Mononuclear cell (primary cell): ENCODE data around the gene WNK2. TPM values are rescaled to one million over a fixed set of nuclear protein-coding genes. Genes with fewer than 3 reads are reported as not detected.
"Not testable (repeated sequence)": the region's sequence is repeated elsewhere in the genome, so short reads cannot be mapped to it uniquely, and the experiment has no call there.

Experiments
- H3K27me3 ChIP-seq: 2 replicates; pipeline ENCODE4 v1.6.0; 2011; ENCODE audit warnings: low read length, control low read depth; ENCODE audit not compliant: insufficient read depth
- H3K4me1 ChIP-seq: 2 replicates; pipeline ENCODE4 v1.5.1; 2011; ENCODE audit warnings: mild to moderate bottlenecking, low read length, control low read depth; ENCODE audit not compliant: insufficient read depth
- H3K4me3 ChIP-seq: 2 replicates; pipeline ENCODE4 v1.5.1; 2011; ENCODE audit warnings: mild to moderate bottlenecking, low read length, moderate library complexity
- H3K9me3 ChIP-seq: 2 replicates; pipeline ENCODE4 v1.5.1; 2011; ENCODE audit warnings: low read depth, mild to moderate bottlenecking, control low read depth, low read length
- total RNA-seq: library from RNA; depleted of rRNA; stranded (reverse); fragments of >200 nt; gene quantifications from one replicate; pipeline ENCODE4 v1.2.3, GENCODE V29; 2012

The WNK2 gene
- total RNA-seq, 1 donor, result 0.10 TPM

DNA sequence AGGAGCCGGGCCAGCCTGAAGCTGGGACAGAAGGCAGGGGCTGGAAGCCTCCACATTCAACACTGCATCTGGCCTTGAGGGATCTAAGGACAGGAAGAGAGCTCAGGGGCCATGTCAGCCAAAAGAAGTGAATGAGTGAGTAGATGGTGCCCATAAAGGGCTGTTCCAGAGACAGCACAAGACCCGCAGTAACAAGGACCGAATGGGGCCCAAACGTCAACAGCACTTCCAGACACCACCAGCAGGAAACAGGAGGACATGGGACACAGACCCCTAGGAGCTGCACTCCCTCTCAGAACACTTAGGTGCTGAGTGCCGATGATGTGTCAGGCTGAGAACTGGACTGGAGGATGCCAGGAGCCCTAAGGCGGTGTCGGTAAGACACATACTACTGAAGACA is 152.8 kb downstream of the WNK2 start:
- H3K4me1 ChIP-seq, result no peaks in the 10 kb centered on the region
- H3K4me3 ChIP-seq, result no peak overlapping the region
- H3K27me3 ChIP-seq, result peaks cover 3% of the 10 kb centered on the region
- H3K9me3 ChIP-seq, result no peaks in the 10 kb centered on the region

DNA sequence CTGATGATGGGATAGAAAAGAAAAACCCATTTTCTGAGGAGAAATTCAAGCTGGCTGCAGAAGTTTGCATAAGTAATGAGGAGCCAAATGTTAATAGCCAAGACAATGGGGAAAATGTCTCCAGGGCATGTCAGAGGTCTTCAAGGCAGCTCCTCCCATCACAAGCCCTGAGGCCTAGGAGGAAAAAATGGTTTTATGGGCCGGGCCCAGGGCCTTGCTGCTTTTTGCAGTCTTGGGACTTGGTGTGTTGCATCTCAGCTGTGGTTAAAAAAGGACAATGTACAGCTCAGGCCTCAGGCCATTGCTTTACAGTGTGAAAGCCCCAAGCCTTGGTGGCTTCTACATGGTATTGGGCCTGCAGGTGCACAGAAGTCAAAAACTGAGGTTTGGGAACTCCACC is 154.3 kb downstream of the WNK2 start:
- not testable (repeated sequence) for H3K27me3 ChIP-seq, H3K9me3 ChIP-seq, H3K4me1 ChIP-seq, H3K4me3 ChIP-seq

DNA sequence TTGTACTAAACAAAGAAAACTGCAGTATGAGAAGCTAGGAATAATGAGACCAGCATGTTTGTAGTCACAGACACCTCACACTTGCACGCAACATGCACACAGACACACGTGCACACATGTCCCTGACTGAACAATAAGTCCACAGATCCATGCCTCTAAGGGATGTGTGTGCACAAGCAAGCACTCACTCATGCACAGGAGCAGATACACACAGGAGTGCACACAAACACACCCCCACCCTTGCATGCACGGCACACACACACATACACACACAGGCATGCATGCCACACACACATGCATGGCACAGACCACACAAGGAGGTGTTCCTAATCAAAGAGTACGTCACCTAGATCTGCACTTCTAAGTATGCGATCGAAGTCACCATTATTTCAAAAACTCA is 156.2 kb downstream of the WNK2 start:
- peaks cover 11% of the 10 kb centered on the region for H3K27me3 ChIP-seq
- no peaks in the 10 kb centered on the region for H3K9me3 ChIP-seq
- no peak overlapping the region for H3K4me3 ChIP-seq
- no peaks in the 10 kb centered on the region for H3K4me1 ChIP-seq

DNA sequence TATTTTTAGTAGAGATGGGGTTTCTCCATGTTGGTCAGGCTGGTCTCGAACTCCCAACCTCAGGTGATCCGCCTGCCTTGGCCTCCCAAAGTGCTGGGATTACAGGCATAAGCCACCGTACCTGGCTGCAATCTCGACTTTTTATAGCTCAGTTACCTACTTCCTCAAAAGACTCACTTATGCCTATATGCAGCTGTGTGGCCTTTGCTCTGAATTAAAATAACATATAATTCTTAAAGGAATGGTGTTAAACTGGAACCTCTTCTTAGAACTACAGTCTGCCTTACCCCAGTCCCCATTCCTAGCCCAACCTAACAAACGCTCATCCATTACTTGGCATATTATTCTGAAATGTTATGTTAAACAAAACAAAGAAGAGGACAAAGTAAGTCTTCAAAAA is 157.9 kb downstream of the WNK2 start:
- H3K9me3 ChIP-seq, H3K4me3 ChIP-seq, H3K4me1 ChIP-seq: not testable (repeated sequence)
- peaks cover 28% of the 10 kb centered on the region for H3K27me3 ChIP-seq

DNA sequence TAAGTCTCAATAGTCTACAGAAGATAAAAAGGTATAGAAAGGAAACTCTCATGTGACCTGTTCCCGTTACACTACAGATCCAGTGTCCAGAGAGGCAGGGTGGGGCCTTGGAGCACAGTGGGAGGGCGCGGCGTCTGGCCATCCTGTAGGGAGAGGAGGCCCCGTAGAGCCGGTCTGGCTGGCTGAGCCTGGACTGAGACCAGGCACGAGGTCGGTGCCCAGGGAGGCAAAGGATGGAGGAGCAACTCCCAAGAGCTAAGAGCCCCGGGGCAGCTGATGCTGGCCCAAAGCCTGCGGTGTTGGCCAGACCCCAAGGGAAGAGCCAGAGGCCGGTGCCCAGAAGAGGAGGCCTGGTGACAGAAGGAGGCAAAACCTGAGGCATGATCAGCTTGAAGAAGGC is 158.5 kb downstream of the WNK2 start:
- H3K27me3 ChIP-seq, result peaks cover 34% of the 10 kb centered on the region
- H3K9me3 ChIP-seq, H3K4me3 ChIP-seq, H3K4me1 ChIP-seq: not testable (repeated sequence)

DNA sequence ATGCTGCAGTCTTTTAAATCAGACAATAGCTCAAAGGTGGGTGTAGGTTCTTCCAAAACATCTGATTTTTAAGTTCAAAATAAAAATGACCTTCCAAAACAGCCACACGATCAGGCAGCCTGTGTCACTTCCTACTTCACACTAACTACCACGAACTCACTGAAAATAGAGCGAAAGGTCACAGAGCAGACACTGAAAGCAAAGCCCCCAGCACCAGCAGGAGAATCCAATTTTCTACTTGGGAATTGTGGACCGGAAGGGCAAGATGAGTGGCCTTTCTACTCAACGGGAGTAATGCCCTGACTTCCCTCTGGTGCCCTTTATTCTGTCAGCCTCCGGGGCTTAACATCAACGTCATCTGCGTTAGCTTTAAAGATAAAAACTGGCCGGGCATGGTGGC is 159.7 kb downstream of the WNK2 start:
- H3K4me1 ChIP-seq, result peaks cover 9% of the 10 kb centered on the region
- no peak overlapping the region for H3K4me3 ChIP-seq
- no peaks in the 10 kb centered on the region for H3K9me3 ChIP-seq
- peaks cover 34% of the 10 kb centered on the region for H3K27me3 ChIP-seq

DNA sequence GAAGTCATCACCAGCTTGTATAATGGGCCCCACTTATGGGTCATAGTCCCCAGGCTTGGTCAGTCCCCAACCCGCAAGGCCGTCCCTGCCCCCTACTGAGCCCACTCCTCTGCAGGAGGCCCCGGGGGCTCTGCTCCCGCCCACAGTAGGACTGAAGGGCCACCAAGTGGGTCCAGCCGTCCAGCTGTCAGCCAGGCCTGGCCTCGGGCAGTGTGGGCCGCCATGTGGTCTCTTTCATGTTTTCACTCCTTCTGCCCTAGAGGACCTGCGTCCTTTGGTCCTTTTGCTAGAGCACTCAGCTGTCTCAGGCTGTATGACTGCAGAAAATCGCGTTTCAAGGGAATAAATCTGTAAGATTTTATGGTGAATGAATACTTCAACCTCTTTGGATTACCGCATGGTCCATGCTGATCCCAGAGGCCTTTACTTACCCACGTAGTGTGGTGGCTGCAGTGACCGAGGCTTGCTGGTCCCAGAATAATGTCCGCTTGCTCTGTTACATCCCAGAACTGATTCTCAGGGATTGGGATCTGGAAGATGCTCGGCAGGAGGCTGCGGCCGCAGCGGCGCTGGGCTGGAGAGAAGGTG is 161.8 kb downstream of the WNK2 start:
- Histone ChIP-seq H3K9me3 (no peaks in the 10 kb centered on the region), H3K27me3 (peaks cover 34% of the 10 kb centered on the region), H3K4me3 (no peak overlapping the region), H3K4me1 (peaks cover 9% of the 10 kb centered on the region)

DNA sequence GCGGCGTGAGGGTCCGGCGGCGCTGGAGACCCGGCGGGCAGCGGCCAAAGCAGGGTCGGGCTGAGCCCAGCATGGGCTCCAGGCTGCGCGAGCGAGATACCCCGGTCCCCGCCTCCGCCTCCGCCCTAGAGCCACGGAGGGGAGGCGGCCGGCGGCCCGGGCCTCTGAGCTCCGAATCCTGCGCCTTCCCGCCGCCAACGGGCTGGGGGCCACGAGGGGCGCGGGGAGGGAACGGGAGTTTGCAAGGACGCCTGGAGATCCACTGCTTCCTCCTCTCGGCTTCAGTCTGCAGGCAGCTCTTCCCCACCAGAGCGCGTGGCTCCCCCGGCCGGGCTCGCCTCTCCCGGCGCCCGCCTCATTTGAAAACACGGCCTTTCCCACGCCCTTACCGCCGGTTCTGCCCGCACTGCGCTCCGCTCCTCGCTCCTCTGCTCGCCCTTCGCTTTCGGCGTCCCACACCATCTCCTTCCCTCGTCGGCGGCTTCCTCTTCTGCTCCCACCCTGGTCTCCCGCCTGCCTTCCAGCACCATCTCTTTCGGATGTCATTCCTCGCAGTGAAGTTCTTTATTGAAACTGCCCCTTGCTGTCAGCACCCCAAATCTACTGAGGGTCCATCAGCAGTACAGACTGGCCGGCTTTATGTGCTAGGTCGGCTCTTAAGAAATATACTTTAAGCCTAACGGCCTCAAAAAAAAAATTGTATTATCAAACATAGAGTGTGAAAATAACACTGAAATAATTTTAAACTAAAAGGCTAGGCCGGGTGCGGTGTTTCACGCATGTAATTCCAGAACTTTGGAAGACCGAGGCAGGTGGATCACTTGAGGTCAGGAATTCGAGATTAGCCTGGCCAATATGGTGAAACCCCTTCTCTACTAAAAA is 162.5 kb downstream of the WNK2 start:
- Histone ChIP-seq H3K4me1 (peaks cover 9% of the 10 kb centered on the region), H3K4me3 (no peak overlapping the region), H3K27me3 (peaks cover 34% of the 10 kb centered on the region)

DNA sequence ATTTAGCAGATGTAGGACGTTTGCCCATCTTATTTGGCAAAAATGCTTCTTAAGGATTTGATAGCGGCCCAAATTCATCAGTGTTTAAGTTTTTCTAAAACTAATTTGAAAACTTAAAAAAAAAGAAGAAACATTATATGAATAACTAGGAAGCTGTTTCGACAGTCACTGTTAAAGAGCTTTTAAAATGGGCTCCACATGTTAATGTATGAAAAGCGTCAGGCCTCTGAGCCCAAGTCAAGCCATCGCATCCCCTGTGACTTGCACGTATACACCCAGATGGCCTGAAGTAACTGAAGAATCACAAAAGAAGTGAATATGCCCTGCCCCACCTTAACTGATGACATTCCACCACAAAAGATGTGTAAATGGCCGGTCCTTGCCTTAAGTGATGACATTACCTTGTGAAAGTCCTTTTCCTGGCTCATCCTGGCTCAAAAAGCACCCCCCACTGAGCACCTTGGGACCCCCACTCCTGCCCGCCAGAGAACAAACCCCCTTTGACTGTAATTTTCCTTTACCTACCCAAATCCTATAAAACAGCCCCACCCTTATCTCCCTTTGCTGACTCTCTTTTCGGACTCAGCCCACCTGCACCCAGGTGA is 163.5 kb downstream of the WNK2 start:
- H3K4me1 ChIP-seq, result not testable (repeated sequence)

More for the DNA sequence above, 162.5 kb downstream of the WNK2 start:
- H3K9me3 ChIP-seq, result no peaks in the 10 kb centered on the region

DNA sequence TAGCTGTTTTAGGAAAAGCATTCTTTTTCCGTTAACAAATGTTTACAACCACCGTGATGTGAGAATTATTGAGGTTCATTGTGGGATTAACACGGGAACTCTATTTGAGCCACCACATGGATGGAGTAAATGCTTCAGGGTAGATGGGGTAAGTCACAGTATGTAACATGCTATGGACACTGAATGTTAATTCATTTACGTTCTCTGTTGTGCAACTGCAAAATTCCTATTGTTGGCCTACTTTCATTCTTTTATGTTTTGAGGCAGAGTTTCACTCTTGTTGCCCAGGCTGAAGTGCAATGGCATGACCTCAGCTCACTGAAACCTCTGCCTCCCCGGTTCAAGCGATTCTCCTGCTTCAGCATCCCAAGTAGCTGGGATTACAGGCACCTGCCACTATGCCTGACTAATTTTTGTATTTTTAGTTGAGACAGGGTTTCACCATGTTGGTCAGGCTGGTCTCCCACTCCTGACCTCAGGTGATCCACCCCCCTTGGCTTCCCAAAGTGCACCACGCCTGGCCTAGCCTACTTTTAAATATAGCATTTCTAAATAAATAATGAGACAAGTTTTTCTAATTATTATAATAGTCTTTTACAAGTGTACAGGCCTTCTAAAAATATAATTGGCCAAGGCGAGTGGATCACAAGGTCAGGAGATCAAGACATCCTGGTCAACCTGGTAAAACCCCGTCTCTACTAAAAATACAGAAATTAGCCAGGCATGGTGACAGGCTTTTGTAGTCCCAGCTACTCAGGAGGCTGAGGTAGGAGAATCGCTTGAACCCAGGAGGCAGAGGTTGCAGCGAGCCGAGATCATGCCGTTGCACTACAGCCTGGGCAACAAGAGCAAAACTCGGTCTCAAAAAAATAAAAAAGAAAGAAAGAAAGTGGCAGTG is 169.7 kb downstream of the WNK2 start:
- not testable (repeated sequence) for H3K9me3 ChIP-seq, H3K4me3 ChIP-seq, H3K27me3 ChIP-seq, H3K4me1 ChIP-seq

More for the DNA sequence above, 163.5 kb downstream of the WNK2 start:
- H3K27me3 ChIP-seq, result peaks cover 34% of the 10 kb centered on the region
- H3K4me3 ChIP-seq, H3K9me3 ChIP-seq: not testable (repeated sequence)

DNA sequence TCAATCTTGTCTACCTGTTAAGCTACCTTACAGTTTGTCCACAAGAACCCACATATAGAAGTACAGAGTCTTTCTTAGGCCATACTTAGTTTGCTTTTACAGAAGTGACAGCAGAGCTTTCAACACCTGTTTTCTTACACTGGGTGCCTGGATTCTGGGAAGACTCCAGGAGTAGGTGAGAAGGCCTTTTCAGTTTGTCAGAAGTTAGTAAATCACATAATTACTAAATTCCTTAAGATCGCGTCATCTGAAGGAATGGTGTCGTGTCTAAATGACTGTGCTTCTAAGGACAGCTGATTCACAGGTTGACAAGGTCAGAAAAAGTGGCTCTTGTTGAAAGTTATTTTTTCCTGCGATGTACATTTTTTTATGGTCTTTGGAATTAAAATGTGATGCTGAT is 170.5 kb downstream of the WNK2 start:
- H3K4me3 ChIP-seq, result no peak overlapping the region
- no peaks in the 10 kb centered on the region for H3K4me1 ChIP-seq
- H3K27me3 ChIP-seq, result no peaks in the 10 kb centered on the region
- H3K9me3 ChIP-seq, result no peaks in the 10 kb centered on the region

DNA sequence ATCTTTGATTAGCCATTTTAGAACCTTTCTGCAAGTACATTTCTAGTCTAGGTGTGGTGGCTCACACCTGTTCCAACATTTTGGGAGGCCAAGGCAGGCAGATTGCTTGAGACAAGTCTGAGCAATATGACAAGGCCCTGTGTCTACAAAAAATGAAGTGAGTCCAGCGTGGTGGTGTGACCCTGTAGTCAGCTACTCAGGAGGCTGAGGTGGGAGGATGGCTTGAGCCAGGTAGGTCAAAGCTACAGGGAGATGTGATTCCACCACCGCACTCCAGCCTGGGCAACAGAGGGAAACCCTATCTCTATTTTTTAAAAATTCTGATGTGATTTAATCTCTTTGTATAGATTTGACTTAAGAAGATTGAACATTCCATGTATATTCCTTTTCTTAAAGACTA is 171.9 kb downstream of the WNK2 start:
- no peaks in the 10 kb centered on the region for H3K9me3 ChIP-seq
- no peaks in the 10 kb centered on the region for H3K27me3 ChIP-seq
- H3K4me3 ChIP-seq, result no peak overlapping the region
- no peaks in the 10 kb centered on the region for H3K4me1 ChIP-seq

DNA sequence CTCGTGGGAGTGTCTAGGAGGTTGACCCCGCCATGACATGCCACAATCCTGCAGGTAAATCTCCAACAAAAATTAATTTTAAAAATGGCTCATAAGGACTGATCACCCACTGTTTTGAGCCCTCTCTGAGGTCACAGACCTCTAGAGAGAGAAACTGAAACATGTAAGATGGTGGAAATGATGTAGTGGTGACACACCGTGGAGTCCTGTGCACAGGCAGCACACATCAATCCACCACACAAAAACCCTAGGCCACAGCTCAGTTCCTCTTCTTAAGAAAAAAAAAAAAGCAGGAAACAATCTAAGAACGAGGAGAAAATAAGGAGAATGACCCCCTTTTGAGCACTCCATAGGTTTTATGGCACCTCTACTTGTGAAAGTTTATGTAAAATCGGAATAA is 173.7 kb downstream of the WNK2 start:
- Histone ChIP-seq H3K4me1 (no peaks in the 10 kb centered on the region), H3K27me3 (no peaks in the 10 kb centered on the region), H3K9me3 (peaks cover 13% of the 10 kb centered on the region), H3K4me3 (no peak overlapping the region)

DNA sequence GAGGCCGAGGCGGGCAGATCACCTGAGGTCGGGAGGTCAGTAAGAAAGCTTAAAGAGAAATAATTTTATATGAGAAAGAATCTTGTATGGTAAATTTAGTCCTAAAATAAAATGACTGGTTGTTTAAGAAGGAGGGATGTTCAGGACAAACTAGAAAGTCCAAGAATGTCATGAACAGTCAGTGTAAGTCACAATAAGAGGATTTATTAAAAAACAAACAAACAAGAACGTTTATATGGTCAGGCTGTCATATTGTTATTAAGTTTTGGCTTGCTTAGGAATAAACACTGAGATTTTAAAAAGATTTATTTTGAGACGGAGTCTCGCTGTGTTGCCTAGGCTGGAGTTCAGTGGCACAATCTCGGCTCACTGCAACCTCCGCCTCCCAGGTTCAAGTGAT is 176.0 kb downstream of the WNK2 start:
- not testable (repeated sequence) for H3K4me1 ChIP-seq, H3K27me3 ChIP-seq, H3K4me3 ChIP-seq
- H3K9me3 ChIP-seq, result peaks cover 13% of the 10 kb centered on the region

DNA sequence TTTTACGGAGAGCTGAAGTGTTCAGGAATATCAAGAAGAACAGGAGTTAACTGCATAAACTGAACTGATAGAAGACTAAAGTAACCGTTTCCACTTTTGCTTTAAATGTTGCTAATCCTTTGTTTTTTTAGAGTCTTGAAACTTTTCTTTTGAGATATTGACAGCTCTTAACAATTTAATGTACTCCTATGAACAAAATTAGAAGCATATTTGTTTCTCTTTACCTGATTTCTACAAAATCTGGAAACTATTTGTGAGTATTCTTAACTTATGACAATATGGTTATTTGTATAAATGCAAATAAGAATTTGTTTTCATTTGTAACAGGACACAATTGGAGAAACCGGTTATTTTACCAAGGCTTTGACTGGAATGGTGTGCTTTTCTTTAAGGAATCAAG is 178.1 kb downstream of the WNK2 start:
- H3K4me3 ChIP-seq, result no peak overlapping the region
- no peaks in the 10 kb centered on the region for H3K27me3 ChIP-seq
- peaks cover 13% of the 10 kb centered on the region for H3K9me3 ChIP-seq
- no peaks in the 10 kb centered on the region for H3K4me1 ChIP-seq
